Measurements from ENCODE around the gene PDXP. TPM values are rescaled to one million over a fixed set of nuclear protein-coding genes. Genes with fewer than 3 reads are reported as not detected.

PDXP gene
- total and polyA plus RNA-seq, 9 of the 15 experiments (the other 6 are each of a cell fraction or from before 2014, with no cell fraction given), result 7.9 to 54.2 (median 38.8) TPM

GRCh38 chr22:37681556-37682049 is 23.1 kb downstream of the PDXP start (continued):
- TF ChIP-seq NR2C1 (IDR thresholded peaks at IDR 0.05) (no peak), NR2C1 (tag; IDR thresholded peaks at IDR 0.05) (no peak), HDAC3 (IDR thresholded peaks at IDR 0.05; ENCODE audit: borderline replicate concordance, partially characterized antibody) (no peak), ETV5 (CRISPR knock-in tag; IDR thresholded peaks at IDR 0.05; ENCODE audit: low read depth) (no peak), ZNF512 (tag; IDR thresholded peaks at IDR 0.05) (no peak), KDM4B (IDR thresholded peaks at IDR 0.05; ENCODE audit: borderline replicate concordance in 2 of 2, low read depth in 1 of 2) (no peak), JUN (IDR thresholded peaks at IDR 0.05; ENCODE audit: borderline replicate concordance, low read depth, low read length) (0 out of 2 replicates have a peak, but pooled peaks have one; percentile 14), JUN (CRISPR knock-in tag; IDR thresholded peaks at IDR 0.05; ENCODE audit: borderline replicate concordance) (no peak), ZSCAN29 (IDR thresholded peaks at IDR 0.05) (no peak), ZBTB12 (CRISPR knock-in tag; IDR thresholded peaks at IDR 0.05) (no peak), KDM5B (IDR thresholded peaks at IDR 0.05; ENCODE audit: insufficient replicate concordance, low read depth, low read length) (no peak), SRSF3 (IDR thresholded peaks at IDR 0.05; ENCODE audit: insufficient read depth, low read length) (no peak), KLF1 (tag; IDR thresholded peaks at IDR 0.05) (no peak), SMARCB1 (IDR thresholded peaks at IDR 0.05; ENCODE audit: insufficient read length, low read depth) (no peak), ZNF124 (CRISPR knock-in tag; IDR thresholded peaks at IDR 0.05) (no peak), ID3 (CRISPR knock-in tag; IDR thresholded peaks at IDR 0.05) (no peak), ID3 (tag; IDR thresholded peaks at IDR 0.05) (no peak), HIVEP1 (CRISPR knock-in tag; IDR thresholded peaks at IDR 0.05) (no peak), MAZ (CRISPR knock-in tag; conservative IDR thresholded peaks at IDR 0.05 in 1 of 2, IDR thresholded peaks at IDR 0.05 in 1 of 2) (0 out of 4 replicates have a peak, but pooled peaks of 1 of the 2 experiments have one; percentile 14), DEAF1 (CRISPR knock-in tag; IDR thresholded peaks at IDR 0.05) (peak; percentile 51; the same call in 1 of the 2 replicates), ZNF324 (CRISPR knock-in tag; IDR thresholded peaks at IDR 0.05) (no peak), GATAD2A (IDR thresholded peaks at IDR 0.05) (no peak), MXI1 (IDR thresholded peaks at IDR 0.05; ENCODE audit: low read depth, low read length) (no peak)
- TF ChIP-seq, protein P1, sequence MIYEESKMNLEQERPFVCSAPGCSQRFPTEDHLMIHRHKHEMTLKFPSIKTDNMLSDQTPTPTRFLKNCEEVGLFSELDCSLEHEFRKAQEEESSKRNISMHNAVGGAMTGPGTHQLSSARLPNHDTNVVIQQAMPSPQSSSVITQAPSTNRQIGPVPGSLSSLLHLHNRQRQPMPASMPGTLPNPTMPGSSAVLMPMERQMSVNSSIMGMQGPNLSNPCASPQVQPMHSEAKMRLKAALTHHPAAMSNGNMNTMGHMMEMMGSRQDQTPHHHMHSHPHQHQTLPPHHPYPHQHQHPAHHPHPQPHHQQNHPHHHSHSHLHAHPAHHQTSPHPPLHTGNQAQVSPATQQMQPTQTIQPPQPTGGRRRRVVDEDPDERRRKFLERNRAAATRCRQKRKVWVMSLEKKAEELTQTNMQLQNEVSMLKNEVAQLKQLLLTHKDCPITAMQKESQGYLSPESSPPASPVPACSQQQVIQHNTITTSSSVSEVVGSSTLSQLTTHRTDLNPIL (CRISPR knock-in tag; IDR thresholded peaks at IDR 0.05), result no peak
